ENCODE data around the gene WDR70.

DNA sequence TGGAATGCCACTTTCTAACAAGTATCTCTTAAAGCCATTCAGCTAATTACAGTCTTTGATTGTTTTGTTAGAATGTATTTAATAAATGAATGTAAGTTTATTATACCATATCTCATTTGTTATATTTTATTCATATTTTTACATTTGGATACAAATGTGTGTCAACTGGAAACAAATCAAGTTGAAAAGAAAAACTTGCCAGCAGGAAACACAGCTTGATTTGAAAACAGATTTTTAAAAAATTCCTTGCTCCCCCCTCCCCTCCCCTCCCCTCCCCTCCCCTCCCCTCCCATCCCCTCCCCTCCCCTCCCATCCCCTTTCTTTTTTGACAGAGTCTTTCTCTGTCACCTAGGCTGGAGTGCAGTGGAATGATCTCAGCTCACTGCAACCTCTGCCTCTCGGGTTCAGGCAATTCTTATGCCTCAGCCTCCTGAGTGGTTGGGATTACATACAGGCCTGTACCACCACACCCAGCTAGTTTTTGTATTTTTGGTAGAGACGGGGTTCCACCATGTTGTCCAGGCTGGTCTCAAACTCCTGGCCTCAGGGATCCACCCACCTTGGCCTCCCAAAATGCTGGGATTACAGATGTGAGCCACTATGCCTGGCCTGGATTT lies 227.6 kb downstream of the WDR70 start:
- TF ChIP-seq, protein P1, sequence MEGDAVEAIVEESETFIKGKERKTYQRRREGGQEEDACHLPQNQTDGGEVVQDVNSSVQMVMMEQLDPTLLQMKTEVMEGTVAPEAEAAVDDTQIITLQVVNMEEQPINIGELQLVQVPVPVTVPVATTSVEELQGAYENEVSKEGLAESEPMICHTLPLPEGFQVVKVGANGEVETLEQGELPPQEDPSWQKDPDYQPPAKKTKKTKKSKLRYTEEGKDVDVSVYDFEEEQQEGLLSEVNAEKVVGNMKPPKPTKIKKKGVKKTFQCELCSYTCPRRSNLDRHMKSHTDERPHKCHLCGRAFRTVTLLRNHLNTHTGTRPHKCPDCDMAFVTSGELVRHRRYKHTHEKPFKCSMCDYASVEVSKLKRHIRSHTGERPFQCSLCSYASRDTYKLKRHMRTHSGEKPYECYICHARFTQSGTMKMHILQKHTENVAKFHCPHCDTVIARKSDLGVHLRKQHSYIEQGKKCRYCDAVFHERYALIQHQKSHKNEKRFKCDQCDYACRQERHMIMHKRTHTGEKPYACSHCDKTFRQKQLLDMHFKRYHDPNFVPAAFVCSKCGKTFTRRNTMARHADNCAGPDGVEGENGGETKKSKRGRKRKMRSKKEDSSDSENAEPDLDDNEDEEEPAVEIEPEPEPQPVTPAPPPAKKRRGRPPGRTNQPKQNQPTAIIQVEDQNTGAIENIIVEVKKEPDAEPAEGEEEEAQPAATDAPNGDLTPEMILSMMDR (conservative IDR thresholded peaks at IDR 0.05; ENCODE audit: low read length), result no peak
- no peak for TF ChIP-seq EZH2phosphoT487 (IDR thresholded peaks at IDR 0.05; ENCODE audit: borderline replicate concordance)

All from Loucy (cell line).